Coronary artery (tissue), 2 donors: ENCODE data around the gene FERMT3.

Source experiments
- DNase-seq: peaks from one replicate; pipeline ENCODE4 v3.0.0-alpha.2; 2017; ENCODE audit warnings: low spot score
- H3K27ac ChIP-seq, 2 donors: fragments of 200-600 bp; sonication (generic); one replicate each; pipeline ENCODE4 v1.5.1; 2016 to 2019
- H3K4me3 ChIP-seq: fragments of 200-600 bp; sonication (generic); 2 replicates; pipeline ENCODE4 v1.5.1; 2016; ENCODE audit warnings: mild to moderate bottlenecking, moderate library complexity
- CTCF ChIP-seq: fragments of 200-600 bp; sonication (generic); IDR thresholded peaks from one replicate; pipeline ENCODE4 v1.5.1; 2019; ENCODE audit warnings: antibody characterized with exemption

The FERMT3 gene

GRCh38 chr11:64247729-64248531 is 41.4 kb downstream of the FERMT3 start:
- peak overlapping the region; percentile 85 to 95 for H3K27ac ChIP-seq
- peak overlapping the region; percentile 81 for H3K4me3 ChIP-seq

GRCh38 chr11:64248578-64248977 is 42.1 kb downstream of the FERMT3 start:
- H3K4me3 ChIP-seq, result no peak overlapping the region
- no peak for DNase-seq
- TF ChIP-seq CTCF, result no peak
- H3K27ac ChIP-seq, result no peak overlapping the region

More at GRCh38 chr11:64247729-64248531, 41.4 kb downstream of the FERMT3 start:
- TF ChIP-seq CTCF, result no peak
- no peak for DNase-seq

GRCh38 chr11:64249038-64249437 is 42.5 kb downstream of the FERMT3 start:
- no peak for DNase-seq
- no peak overlapping the region for H3K4me3 ChIP-seq
- no peak overlapping the region for H3K27ac ChIP-seq
- TF ChIP-seq CTCF, result no peak

- no peak for DNase-seq
- Histone ChIP-seq H3K27ac (no peak overlapping the region), H3K4me3 (no peak overlapping the region)
- no peak for TF ChIP-seq CTCF
Observed at GRCh38 chr11:64249563-64250414, 43.3 kb downstream of the FERMT3 start.

- Histone ChIP-seq H3K27ac (peak overlapping the region; percentile 28 to 80), H3K4me3 (peak overlapping the region; percentile 83)
- TF ChIP-seq CTCF, result no peak
- no peak for DNase-seq
Observed at GRCh38 chr11:64250415-64251015, 44.0 kb downstream of the FERMT3 start.

- peak; percentile 83 for TF ChIP-seq CTCF
- Histone ChIP-seq H3K4me3 (peak within 1 kb of the TSS; percentile 83), H3K27ac (peak within 1 kb of the TSS; percentile 67 to 80)
- no peak for DNase-seq
Observed at GRCh38 chr11:64251016-64251752, 44.7 kb downstream of the FERMT3 start, which contains the start of gene PLCB3. Gene PLCB3 (plus strand): TSS chr11:64251530. CDS start chr11:64251650, 120 bp downstream.
